ENCODE data around the gene POU2F1.

The POU2F1 gene

DNA sequence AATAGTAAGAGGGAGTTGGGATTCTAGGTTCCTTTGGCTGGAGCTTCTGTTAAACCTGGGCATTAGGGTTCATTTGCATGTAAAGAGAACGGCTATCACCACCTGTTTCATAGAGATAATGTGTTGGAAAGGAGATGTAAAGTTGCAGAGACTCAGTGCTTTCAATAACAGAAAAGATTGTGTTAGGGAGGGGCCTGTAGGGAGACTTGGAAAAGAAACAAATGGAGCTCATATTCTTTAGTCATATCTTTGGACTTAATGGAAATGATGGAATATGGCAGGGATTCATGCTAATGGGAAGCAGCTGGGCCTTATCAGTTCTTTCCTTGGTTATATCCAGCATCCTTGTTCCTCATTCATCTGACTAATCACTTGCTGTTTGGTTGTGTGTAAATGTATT is 152.7 kb downstream of the POU2F1 start:
- H3K27me3 ChIP-seq (ENCODE audit: insufficient read depth, low read depth, severe bottlenecking): no peaks in the 10 kb centered on the region
- no peaks in the 10 kb centered on the region for H3K9me3 ChIP-seq (ENCODE audit: severe bottlenecking)
- TF ChIP-seq, protein P1, sequence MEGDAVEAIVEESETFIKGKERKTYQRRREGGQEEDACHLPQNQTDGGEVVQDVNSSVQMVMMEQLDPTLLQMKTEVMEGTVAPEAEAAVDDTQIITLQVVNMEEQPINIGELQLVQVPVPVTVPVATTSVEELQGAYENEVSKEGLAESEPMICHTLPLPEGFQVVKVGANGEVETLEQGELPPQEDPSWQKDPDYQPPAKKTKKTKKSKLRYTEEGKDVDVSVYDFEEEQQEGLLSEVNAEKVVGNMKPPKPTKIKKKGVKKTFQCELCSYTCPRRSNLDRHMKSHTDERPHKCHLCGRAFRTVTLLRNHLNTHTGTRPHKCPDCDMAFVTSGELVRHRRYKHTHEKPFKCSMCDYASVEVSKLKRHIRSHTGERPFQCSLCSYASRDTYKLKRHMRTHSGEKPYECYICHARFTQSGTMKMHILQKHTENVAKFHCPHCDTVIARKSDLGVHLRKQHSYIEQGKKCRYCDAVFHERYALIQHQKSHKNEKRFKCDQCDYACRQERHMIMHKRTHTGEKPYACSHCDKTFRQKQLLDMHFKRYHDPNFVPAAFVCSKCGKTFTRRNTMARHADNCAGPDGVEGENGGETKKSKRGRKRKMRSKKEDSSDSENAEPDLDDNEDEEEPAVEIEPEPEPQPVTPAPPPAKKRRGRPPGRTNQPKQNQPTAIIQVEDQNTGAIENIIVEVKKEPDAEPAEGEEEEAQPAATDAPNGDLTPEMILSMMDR (IDR thresholded peaks at IDR 0.05; ENCODE audit: low read depth, low read length): no peak
- no peaks in the 10 kb centered on the region; the same call in 1 of the 2 replicates for H3K36me3 ChIP-seq
- H3K27ac ChIP-seq: no peak overlapping the region
- no peak overlapping the region for H3K4me3 ChIP-seq (ENCODE audit: low read depth, low read length)
- DNase-seq: no peak

DNA sequence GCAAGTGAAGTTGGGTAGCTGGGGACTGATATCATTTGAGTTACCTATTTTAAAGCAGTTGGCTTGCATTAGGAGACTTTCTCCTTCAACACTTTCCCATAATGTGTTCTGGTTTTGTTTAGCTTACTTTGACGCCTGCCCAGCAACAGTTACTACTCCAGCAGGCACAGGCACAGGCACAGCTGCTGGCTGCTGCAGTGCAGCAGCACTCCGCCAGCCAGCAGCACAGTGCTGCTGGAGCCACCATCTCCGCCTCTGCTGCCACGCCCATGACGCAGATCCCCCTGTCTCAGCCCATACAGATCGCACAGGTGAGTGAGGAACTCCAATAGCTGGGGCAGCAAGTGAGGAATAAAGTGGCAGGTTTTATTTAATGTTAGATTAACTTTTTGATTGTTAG is 153.3 kb downstream of the POU2F1 start:
- no peak for DNase-seq
- no peaks in the 10 kb centered on the region; the same call in 1 of the 2 replicates for H3K36me3 ChIP-seq
- H3K27ac ChIP-seq: no peak overlapping the region
- H3K4me3 ChIP-seq (ENCODE audit: low read depth, low read length): no peak overlapping the region
- TF ChIP-seq, protein P1 (IDR thresholded peaks at IDR 0.05; ENCODE audit: low read depth, low read length): no peak
- H3K27me3 ChIP-seq (ENCODE audit: insufficient read depth, low read depth, severe bottlenecking): no peaks in the 10 kb centered on the region
- H3K9me3 ChIP-seq (ENCODE audit: severe bottlenecking): no peaks in the 10 kb centered on the region

DNA sequence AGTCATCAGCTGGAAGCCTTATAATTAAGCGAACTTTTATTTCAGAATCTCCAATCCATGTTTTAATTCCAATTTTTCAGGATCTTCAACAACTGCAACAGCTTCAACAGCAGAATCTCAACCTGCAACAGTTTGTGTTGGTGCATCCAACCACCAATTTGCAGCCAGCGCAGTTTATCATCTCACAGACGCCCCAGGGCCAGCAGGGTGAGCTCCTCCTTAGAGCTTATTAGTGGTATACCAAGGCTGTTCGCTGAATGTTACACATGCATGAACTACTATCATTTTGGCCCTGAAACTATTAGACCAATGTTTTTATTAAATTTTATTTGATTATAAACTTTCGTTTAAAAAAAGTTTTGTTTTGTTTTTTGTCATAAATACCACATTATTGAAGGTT is 155.3 kb downstream of the POU2F1 start:
- no peak for DNase-seq
- H3K36me3 ChIP-seq: no peaks in the 10 kb centered on the region; the same call in 1 of the 2 replicates
- no peak overlapping the region for H3K27ac ChIP-seq
- TF ChIP-seq, protein P1 (IDR thresholded peaks at IDR 0.05; ENCODE audit: low read depth, low read length): no peak
- H3K27me3 ChIP-seq (ENCODE audit: insufficient read depth, low read depth, severe bottlenecking): no peaks in the 10 kb centered on the region
- no peaks in the 10 kb centered on the region for H3K9me3 ChIP-seq (ENCODE audit: severe bottlenecking)
- H3K4me3 ChIP-seq (ENCODE audit: low read depth, low read length): no peak overlapping the region

DNA sequence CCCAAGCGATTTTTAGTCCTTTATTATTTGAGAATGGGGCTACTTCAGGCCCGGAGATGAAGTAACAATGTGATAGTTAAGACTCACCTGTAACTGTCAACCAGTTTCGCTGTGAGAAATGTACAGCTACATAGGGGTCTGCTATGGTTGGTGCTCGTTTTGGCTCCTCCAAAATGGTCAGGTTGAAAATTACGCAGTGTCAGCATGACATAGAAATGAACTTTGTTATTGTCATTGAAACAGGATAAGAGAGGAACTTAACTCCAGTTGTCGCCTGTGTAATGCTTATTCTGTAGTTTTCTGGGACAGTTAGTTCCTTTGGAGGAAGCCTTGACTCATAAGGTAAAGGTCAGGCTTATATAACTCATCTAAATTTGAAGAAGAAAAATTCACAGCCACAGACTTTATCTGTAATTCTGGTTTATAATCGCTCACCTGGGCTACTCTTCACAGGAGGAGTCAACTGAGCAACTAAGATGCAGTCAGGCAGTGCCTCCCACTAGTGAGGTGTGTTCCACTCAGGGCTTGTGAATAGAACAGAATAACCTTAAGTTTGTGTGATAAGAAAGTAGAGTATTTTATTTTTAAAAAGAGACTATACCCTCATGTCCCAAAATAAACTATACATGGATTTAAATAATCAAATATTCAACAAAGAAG is 166.7 kb downstream of the POU2F1 start:
- H3K9me3 ChIP-seq (ENCODE audit: severe bottlenecking): no peaks in the 10 kb centered on the region
- peaks cover 2% of the 10 kb centered on the region; the same call in 1 of the 2 replicates for H3K36me3 ChIP-seq
- no peaks in the 10 kb centered on the region for H3K27me3 ChIP-seq (ENCODE audit: insufficient read depth, low read depth, severe bottlenecking)
- H3K27ac ChIP-seq: no peak overlapping the region
- TF ChIP-seq, protein P1 (IDR thresholded peaks at IDR 0.05; ENCODE audit: low read depth, low read length): no peak
- DNase-seq: no peak
- H3K4me3 ChIP-seq (ENCODE audit: low read depth, low read length): no peak overlapping the region

DNA sequence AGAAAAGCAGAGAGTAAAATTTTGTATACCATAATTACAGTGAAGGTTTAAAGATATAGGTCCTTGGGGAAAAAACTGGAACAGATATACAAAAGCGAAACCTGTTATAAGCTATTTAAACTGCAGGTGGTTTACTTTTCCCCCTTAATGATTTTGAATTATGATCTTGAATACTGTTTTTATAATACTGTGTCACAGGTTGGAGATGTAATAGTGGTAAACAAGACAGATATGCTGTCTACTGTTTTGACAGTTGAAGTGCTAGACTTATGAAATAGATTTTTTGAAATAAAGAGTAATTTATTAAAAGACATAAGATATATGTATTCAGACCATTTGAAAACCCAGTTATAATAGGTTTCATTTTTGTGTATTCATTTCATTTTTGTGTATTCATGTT is 168.3 kb downstream of the POU2F1 start:
- no peak overlapping the region for H3K4me3 ChIP-seq (ENCODE audit: low read depth, low read length)
- H3K9me3 ChIP-seq (ENCODE audit: severe bottlenecking): no peaks in the 10 kb centered on the region
- DNase-seq: no peak
- peaks cover 2% of the 10 kb centered on the region; the same call in 1 of the 2 replicates for H3K36me3 ChIP-seq
- no peaks in the 10 kb centered on the region for H3K27me3 ChIP-seq (ENCODE audit: insufficient read depth, low read depth, severe bottlenecking)
- H3K27ac ChIP-seq: no peak overlapping the region
- TF ChIP-seq, protein P1 (IDR thresholded peaks at IDR 0.05; ENCODE audit: low read depth, low read length): no peak

All from WERI-Rb-1 (cell line).